GM19099 (cell line): Measurements from ENCODE around the gene ITIH4.

Source experiments
- POLR2A ChIP-seq: IDR thresholded peaks from 3 replicates; pipeline ENCODE4 v1.6.1; 2011; ENCODE audit warnings: low read depth; ENCODE audit not compliant: insufficient read length; ENCODE audit errors: extremely low read depth

The ITIH4 gene

DNA sequence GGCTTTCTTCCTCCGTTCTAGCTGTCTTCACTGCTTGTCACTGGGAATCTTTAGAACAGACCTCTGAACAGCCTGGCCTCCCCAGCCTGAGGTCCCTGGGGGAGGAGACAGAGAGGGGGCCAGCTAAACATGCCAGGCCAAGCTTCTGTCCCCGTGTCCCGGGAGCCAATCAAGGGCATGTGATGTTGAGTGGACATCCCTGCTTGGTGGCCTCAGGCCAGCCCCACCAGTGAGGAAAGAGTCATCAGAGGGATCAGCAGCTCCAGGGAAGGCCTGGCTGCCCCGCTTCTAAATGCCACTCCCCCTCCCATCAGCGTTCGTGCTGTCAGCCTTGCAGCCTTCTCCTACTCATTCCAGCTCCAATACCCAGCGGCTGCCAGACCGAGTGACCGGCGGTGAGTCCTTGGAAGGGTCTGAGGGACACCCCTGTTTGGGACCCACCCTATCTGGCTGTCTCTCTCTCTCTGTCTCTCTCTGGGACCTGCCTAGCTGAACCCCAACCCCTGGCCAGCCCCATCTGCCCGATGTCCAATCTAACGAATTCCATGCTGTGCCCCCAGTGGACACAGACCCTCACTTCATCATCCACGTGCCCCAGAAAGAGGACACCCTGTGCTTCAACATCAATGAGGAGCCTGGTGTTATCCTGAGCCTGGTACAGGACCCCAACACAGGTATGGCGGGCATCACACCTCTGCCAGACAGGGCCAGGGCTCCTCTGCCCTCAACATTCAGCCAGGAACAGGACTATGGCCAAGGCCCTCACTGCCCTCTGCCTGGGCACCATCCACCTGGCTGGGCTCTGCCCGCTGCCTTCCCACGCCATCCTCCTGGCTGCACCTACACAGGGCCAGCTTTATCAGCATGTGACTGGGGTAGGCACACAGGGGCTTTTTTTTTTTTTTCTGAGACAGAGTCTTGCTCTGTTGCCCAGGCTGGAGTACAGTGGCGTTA lies 42.5 kb downstream of the ITIH4 start:
- no peak for TF ChIP-seq POLR2A

DNA sequence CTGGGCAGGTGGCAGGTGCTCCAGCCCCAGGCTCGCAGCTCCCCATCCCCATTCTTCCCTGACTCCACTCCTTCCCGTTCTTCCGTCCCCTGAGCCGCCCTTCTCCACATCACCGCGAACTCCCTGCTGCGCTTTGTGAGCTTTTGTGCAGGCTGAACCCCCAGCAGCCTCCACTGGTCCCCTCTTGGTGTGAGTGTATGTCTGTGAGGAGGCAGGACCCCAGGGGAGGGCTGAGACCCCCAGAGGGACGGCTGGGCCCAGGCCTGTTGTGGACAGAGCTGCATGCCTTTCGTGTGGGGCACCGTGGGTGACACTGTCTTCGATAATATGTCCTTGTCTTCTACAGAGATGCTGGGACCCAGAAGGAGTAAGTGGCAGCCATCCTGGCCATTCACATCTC lies 43.2 kb downstream of the ITIH4 start:
- TF ChIP-seq POLR2A = no peak

DNA sequence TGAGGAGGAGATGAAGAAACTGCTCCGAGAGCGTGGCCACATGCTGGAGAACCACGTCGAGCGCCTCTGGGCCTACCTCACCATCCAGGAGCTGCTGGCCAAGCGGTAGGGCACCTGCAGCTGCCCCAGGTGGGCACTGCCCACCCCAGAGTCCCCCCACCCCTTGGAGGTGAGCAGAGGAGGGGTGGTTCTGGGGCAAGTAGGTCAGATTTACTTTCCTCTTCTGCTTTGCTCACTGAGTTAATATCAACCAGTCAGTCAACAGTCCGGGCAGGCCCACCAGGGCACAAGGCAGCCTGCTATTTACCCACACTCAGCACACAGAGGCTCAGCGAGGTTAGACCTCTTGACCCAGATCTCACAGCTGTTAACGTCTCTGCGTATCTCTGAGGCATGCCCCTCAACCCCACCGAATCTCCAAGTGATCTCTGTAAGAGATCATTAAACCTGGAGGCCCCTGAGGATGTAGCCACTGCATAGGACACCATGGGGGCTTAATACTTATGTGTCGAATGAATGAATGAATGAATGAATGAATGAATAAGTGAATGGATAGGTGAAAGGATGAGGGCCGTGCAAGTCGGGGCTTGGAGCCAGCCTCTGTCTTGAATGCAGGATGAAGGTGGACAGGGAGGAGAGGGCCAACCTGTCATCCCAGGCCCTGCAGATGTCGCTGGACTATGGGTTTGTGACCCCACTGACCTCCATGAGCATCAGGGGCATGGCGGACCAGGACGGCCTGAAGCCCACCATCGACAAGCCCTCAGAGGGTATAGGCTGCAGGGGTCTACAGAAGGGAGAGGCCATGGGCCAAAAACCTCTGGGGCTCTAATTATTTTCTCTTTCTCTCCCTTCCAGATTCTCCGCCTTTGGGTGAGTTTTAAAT lies 43.9 kb downstream of the ITIH4 start:
- TF ChIP-seq POLR2A = no peak

DNA sequence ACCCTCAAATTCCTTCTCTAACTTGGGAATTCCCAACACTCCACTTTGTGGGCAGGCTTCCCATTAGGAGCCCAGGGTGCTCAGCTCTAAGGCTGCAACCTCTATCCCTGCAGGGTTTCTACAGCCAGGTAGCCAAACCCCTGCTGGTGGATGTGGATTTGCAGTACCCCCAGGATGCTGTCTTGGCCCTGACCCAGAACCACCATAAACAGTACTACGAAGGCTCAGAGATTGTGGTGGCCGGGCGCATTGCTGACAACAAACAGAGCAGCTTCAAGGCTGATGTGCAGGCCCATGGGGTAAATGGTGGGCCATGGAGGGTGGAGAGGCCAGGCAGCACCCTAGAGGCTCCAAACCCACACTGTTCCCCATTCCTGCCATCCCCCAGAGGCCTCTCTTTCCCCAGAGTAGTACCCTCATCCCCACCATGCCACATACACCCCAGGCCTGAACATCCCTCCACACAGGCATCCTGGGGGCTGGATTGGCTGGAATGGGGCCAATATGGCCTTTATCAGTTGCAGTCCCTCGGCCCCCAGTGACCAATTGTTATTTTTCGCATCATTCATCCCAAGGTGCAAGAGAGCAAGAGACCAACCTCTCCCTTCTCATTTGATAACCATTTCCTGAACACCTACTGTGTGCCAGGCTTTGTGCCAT lies 45.4 kb downstream of the ITIH4 start:
- TF ChIP-seq POLR2A = no peak

GRCh38 chr3:52784021-52784621 lies 46.4 kb downstream of the ITIH4 start:
- TF ChIP-seq POLR2A = no peak

- no peak for TF ChIP-seq POLR2A
Observed at GRCh38 chr3:52783211-52783555, 47.3 kb downstream of the ITIH4 start.

DNA sequence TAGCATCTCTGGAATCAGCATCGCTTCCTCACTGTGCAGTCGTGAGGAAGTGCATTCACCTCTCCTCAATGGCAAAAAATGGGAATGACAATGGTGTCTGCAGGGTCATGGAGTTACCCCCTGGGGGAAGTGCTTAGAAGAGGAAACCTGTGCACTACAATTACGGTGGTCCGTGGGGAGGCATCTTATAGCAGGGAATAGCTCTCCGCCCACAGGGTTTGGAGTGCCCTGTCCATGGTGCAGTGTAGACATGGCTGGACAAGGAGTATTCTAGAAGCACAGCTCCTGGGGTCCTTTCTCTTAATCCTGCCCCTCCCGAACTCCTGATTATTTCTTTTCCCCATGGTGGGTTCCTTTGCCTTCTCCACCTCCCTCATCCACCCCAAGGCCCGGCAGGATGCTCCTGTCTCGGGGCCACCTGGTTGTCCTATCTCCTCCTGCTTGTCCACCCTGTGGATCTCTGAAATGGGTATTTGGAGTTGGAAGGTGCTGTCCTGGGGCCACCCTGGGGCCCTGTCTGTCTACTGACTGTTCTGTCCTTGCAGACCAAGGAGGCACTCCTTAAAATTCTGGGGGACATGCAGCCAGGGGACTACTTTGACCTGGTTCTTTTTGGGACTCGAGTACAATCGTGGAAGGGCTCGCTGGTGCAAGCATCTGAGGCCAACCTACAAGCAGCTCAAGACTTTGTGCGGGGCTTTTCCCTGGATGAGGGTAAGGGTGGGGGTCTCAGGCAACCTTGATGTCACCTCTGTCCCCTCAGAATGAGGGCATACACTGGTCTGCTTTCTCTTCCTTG lies 47.9 kb downstream of the ITIH4 start:
- no peak for TF ChIP-seq POLR2A

DNA sequence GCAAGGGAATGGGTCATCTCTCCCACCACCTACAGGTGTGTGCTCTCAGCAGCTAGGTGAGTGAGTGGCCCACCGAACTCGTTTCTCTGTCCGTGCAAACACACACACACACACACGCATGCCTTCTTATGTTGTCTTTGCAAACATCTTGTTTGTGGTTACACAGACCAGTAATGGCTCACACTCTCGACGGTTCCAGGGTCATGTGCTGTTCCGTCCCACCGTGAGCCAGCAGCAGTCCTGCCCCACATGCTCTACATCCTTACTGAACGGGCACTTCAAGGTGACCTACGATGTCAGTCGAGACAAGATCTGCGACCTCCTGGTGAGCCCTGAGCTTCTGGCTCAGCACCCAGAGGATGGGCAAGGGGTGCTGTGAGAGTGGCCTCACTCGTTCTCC lies 48.7 kb downstream of the ITIH4 start:
- TF ChIP-seq POLR2A = no peak

DNA sequence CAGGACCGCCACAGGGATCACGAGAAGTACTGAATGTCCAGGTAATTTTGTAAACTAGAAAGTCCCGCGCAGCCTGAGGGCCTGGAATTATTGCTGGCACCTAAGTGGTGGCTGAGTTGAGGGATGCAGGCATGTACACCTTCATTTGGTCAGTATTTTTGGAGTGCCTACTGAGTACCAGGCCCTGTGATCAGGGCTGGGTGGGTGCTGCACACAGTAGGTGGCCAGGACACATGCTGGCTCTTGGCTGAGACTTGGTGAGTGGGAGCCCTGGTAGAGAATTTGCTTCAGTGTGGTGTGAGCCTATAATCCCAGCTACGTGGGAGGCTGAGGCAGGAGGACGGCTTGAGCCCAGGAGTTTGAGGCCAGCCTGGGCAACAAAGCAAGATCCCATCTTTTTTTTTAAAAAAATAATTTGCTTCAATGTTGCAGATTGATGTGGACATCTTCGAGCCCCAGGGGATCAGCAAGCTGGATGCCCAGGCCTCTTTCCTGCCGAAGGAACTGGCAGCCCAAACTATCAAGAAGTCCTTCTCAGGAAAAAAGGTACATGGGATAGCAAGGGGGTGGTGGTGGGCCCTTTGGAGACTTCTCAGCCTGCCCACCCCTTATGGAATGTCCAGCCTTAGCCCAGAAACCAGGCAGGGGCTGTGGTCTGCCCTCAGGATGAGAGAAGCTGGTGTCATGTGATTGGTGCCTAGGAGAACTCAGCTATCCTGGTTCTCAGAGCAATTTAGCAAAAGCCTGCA lies 50.5 kb downstream of the ITIH4 start:
- no peak for TF ChIP-seq POLR2A

DNA sequence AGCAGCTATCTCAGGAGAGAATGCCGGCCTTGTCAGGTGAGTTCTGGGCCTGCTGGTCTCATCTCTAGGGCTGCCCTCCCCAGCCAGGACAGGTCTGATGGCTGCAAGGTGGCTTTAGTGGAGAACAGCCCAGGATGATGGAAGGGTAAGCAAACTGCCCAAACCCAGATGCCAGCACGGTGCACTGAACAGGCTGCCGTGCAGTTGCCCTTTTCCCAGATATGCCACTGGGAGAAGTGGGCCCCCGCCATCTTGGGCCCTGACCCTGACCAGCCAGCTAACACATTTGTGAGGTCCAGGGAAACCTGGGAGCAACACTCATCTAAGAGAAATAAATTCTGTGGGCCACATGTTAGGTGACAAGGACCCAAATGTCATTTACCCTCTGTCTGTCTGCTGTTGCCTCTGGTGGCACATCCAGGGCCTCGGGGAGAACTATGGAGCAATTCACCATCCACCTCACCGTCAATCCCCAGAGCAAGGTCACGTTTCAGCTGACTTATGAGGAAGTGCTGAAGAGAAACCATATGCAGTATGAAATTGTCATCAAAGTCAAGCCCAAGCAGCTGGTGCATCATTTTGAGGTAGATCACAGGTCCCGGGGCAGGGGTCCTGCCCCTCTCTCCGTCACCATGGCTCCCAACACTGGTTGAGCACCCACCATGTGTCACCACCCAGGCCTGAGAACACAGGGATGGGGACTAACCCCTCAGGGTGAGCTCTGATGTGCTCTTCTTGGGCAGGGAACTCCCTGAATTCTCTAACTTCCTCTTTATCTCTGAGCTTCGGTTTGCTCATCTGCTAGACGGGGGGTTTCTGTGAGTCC lies 51.2 kb downstream of the ITIH4 start:
- no peak for TF ChIP-seq POLR2A

DNA sequence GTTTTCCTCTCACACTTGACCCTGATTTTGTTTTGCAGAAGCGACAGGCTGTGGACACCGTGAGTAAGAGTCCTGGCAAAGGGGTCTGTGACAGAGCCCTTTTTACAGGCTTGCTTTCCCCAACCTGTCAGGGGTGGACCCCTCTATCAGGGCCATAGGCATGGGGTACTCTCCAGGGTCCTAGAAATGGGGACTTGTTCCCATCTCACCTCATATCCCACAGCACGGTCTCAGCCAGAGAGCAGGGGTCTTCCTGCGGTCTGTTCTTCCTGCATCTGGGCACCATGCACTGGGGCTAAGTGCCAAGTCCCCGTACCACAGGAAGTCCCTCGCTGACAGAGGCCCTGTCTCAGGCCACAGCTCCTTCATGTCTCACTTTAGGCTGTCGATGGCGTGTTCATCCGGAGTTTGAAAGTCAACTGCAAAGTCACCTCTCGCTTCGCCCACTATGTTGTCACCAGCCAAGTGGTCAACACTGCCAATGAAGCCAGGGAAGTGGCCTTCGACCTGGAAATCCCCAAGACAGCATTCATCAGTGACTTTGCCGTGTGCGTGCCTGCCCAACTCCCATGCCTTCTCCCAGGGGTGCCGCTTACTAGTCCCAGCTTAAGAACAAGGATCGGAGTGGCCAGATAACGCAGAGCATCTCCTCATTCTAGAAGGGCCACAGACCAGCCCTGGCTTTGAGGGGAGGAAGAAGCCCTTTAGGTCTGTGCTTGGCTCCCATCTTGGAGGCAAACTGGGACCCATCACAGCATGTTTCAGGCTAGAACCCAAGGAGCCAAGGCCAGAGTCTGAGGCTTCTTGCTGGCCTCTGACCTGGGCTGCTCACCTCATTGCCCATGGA lies 52.3 kb downstream of the ITIH4 start:
- no peak for TF ChIP-seq POLR2A
